Activated CD4-positive, alpha-beta memory T cell treated with anti-CD3 and anti-CD28 coated beads for 36 hours (primary cell): ENCODE data around the gene MFN1. TPM values are rescaled to one million over a fixed set of nuclear protein-coding genes. Genes with fewer than 3 reads are reported as not detected.
A peak's percentile ranks its signal among the peaks of the same experiment; 100 is the strongest.

ENCODE experiments used
- CTCF ChIA-PET: fragments of 350-600 bp; sonication (Branson Sonifier 250); formaldehyde crosslinking; loops from one replicate; lab custom pipeline; 2021; ENCODE audit warnings: antibody characterized with exemption, inconsistent platforms; lab: Charles Lee
- POLR2A ChIA-PET: fragments of 350-600 bp; sonication (Branson Sonifier 250); formaldehyde crosslinking; loops from one replicate; lab custom pipeline; 2021; ENCODE audit warnings: antibody characterized with exemption; lab: Charles Lee
- DNase-seq: peaks from one replicate; pipeline ENCODE4 v3.0.0-alpha.2; 2020
- H3K27ac Mint-ChIP-seq: one replicate; pipeline ENCODE4 v1.8.0; 2021; ENCODE audit warnings: mixed read lengths
- H3K27me3 Mint-ChIP-seq: one replicate; pipeline ENCODE4 v1.8.0; 2021; ENCODE audit warnings: mixed read lengths
- H3K36me3 Mint-ChIP-seq: one replicate; pipeline ENCODE4 v1.8.0; 2021; ENCODE audit warnings: mixed read lengths
- H3K4me1 Mint-ChIP-seq: one replicate; pipeline ENCODE4 v1.8.0; 2021; ENCODE audit warnings: low read depth, mixed read lengths
- H3K4me3 Mint-ChIP-seq: one replicate; pipeline ENCODE4 v1.8.0; 2021; ENCODE audit warnings: mild to moderate bottlenecking, mixed read lengths
- H3K9me3 Mint-ChIP-seq: one replicate; pipeline ENCODE4 v1.8.0; 2021; ENCODE audit warnings: mixed read lengths
- intact Hi-C: fragments of 100-400 bp; cut with micrococcal nuclease; formaldehyde crosslinking; loops from one replicate; pipeline ENCODE4 v1.15.1; 2023
- total RNA-seq, 2 experiments: library from RNA; stranded (reverse); gene quantifications; one replicate each; pipeline ENCODE4 v1.2.3, GENCODE V29; 2021

MFN1 gene
- total RNA-seq, 2 experiments from 2014 or later, result 31.1 to 31.3 TPM

DNA sequence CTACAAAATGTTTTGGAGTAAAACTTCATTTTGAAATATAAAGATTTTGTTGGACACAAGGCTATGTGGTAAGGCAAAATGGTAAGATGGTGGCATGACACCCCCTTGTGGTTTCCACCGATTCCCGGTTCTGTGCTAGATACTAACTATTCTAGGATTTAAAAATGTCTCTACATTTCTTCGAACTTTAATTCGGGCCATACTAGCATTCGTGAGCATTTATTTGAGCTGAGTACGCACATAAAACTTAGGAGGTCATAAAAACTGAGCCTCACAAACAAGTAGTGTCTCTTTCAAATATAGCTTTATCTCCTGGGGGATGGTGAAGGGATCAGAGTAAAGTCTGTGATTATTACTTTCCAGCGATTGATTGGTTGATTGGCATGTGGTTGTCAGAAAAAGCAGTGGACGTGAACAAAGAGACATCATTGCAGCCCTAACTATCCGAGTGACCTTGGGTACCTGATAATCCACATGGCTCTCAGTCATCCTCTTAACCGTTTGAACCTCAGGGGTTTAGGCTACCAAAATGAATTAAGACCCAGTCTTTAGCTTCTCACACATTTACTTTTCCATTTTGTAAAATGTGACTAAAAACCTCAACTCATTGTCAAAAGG, 25.7 kb upstream of the MFN1 start:
- ChIA-PET CTCF (interaction anchor here (0.8 to 2.3 kb wide), 13 partner anchors 9 to 306 kb away, joined by 3 to 24 read pairs (median 4); partner anchors contain the start of genes PIK3CA and ZMAT3), POLR2A (interaction anchor here (1.0 kb wide), 1 partner anchor 155 kb away, joined by 3 read pairs; no protein-coding TSS in a partner anchor)
- Mint-ChIP-seq H3K36me3 (peaks cover 11% of the 10 kb centered on the region), H3K9me3 (no peaks in the 10 kb centered on the region), H3K4me1 (peaks cover 28% of the 10 kb centered on the region), H3K27ac (peak overlapping the region; percentile 65), H3K27me3 (no peaks in the 10 kb centered on the region), H3K4me3 (peak overlapping the region; percentile 77)
- intact Hi-C loops, result loop anchor here (1.0 to 5.0 kb wide), 4 partner anchors 59 to 251 kb away; partner anchors contain the start of gene ZMAT3
- DNase-seq, result peak; percentile 47

DNA sequence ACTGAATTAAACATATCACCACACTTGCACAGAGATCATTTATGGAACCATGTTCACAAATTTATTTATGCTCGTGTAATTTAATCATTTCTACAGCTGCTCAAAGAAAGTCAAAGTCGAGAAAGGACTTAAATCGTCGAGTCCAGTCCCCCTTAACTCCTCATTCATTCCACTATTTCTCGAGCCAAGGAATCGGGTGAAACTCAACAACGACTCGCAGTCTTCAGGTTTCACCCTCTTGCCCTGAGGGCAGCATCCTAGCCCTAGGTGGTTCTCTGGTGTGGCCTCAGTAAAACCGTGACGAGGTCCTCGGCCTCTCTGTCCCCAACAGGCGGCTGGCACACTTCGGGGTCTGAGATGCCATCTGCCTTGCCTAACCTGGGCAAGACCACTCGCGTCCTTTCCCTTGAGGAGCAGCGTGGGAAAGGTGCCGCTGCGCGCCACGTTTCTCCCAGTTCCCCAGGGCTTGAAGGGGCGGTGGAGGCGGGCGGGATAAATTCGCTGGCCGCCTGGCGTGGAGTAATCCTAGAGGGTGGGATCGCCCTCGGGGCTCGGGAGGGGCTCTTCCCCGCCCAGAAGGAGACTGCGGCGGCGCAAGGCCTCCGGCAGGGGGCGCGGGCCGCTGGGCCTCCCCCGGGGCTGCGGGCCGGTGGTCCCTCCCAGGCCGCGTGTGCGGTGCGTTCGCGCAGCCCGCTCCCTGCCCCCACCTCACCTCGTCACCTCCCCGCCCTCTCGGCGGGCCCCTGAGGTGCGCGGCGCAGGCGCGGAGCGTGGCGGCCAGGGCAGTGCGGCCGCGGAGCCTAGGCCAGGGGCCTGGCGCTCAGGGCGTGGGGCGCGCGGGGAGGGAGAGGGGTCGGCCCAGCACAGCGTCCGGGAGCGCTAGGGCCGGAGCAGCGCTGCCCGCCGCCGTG, 25.0 kb upstream of the MFN1 start, which contains the start of gene ZNF639:
TSS of gene ZNF639 (plus strand) at position 746 of the 911 bp plus-strand sequence. CDS start 5,263 bp downstream, outside the sequence.
- intact Hi-C loops, result loop anchor here (1.0 to 5.0 kb wide), 4 partner anchors 60 to 282 kb away; partner anchors contain the start of genes MRPL47, NDUFB5 and ZMAT3
- ChIA-PET POLR2A (interaction anchor here (0.6 to 2.4 kb wide), 4 partner anchors 25 to 251 kb away, joined by 4 to 11 read pairs (median 4); partner anchors contain the start of genes MFN1, PIK3CA and ZMAT3), CTCF (interaction anchor here (0.8 to 2.3 kb wide), 7 partner anchors 8 to 306 kb away, joined by 3 to 24 read pairs (median 6); partner anchors contain the start of gene ZMAT3)
- DNase-seq, result peak; percentile 86
- Mint-ChIP-seq H3K27ac (peak within 1 kb of the TSS; percentile 93), H3K27me3 (no peaks in the 10 kb centered on the region), H3K9me3 (no peaks in the 10 kb centered on the region), H3K4me1 (peaks cover 29% of the 10 kb centered on the region), H3K4me3 (peak within 1 kb of the TSS; percentile 90), H3K36me3 (peaks cover 12% of the 10 kb centered on the region)

DNA sequence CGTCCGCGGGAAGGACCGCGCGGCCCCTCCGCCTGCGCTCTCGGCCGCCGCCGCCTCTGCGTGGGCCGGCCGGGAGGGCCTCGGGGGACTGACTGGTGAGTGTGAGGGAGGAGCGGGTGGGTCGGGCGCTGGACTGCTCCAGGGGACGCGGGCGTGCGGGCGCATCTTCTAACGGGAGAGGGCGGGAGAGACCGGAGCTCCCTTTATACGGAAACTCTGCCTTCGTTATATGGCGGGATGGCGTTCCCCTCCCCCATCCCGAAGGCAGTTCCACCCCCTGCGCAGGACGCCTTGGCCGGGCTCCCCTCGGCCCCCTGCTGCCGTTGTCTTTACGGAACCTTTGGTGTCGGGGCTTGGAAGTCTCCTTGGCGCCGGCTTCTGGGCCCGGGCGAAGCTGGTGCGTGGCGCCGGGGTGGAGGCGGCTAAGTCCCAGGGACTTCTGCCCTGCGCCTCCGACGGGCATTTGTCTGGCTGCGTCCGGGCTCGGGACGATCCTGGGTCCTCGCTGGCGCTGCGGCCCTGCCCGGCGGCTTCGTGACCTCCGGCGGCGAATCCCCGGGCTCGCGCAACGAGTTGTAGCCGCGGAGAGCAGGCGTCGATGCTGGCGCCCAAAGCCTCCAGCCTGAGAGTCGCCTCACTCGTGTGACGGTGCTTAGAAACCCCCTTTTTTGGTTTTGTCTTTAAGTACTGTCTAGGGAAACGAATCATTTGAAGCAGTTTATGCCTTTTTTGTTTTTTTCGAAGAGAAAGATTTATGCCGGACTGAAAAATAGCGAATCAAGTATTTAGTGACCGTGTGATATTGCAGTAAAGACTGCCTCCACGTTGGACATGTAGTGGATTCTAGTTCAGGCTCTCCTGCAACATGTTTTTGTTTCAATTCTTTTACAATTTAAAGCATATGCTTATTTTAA, 24.1 kb upstream of the MFN1 start:
- POLR2A ChIA-PET, result interaction anchor here (0.6 to 2.4 kb wide), 7 partner anchors 13 to 252 kb away, joined by 3 to 11 read pairs (median 4); partner anchors contain the start of genes ACTL6A, MFN1, PIK3CA and ZMAT3
- H3K4me1 Mint-ChIP-seq, result peaks cover 32% of the 10 kb centered on the region
- no peaks in the 10 kb centered on the region for H3K27me3 Mint-ChIP-seq
- intact Hi-C loops, result loop anchor here (1.0 to 5.0 kb wide), 7 partner anchors 24 to 308 kb away; partner anchors contain the start of genes ACTL6A, MFN1, MRPL47 and NDUFB5
- peak overlapping the region; percentile 90 for H3K4me3 Mint-ChIP-seq
- peak overlapping the region; percentile 93 for H3K27ac Mint-ChIP-seq
- peaks cover 16% of the 10 kb centered on the region for H3K36me3 Mint-ChIP-seq
- no peaks in the 10 kb centered on the region for H3K9me3 Mint-ChIP-seq
- CTCF ChIA-PET, result interaction anchor here (0.8 to 1.4 kb wide), 4 partner anchors 28 to 308 kb away, joined by 3 to 5 read pairs (median 4); partner anchors contain the start of gene PIK3CA
- peak; percentile 71 for DNase-seq

DNA sequence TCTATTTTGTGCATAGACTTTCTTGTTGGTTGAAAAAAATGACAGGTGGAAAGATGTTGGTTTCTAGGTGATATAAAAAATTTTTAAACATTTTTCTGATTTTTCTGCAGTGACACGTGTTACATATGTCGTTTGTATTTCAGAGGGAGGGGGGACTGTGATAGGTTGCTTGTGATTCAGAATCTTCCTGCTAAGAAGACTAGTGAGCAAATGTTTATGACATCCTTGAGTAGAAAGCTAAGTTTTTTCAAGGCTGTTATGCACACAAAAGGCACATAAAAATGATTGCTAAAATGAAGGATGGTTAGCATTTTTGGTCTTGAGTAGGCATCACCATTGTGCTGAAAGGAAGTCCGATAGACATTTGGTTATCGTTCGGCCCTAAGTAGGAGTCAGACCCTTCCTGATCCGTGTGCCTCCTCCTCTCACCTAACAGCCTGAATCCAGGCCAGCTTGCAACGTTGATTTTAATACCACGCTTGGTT, 23.2 kb upstream of the MFN1 start:
- peaks cover 19% of the 10 kb centered on the region for H3K36me3 Mint-ChIP-seq
- intact Hi-C loops, result loop anchor here (1.0 to 5.0 kb wide), 5 partner anchors 23 to 309 kb away; partner anchors contain the start of genes ACTL6A and MFN1
- peaks cover 32% of the 10 kb centered on the region for H3K4me1 Mint-ChIP-seq
- peak overlapping the region; percentile 93 for H3K27ac Mint-ChIP-seq
- ChIA-PET POLR2A (interaction anchor here (0.7 to 2.4 kb wide), 9 partner anchors 9 to 324 kb away, joined by 3 to 11 read pairs (median 3); partner anchors contain the start of genes ACTL6A, MFN1 and ZMAT3), CTCF (interaction anchor here (1.0 to 1.4 kb wide), 3 partner anchors 27 to 309 kb away, joined by 4 to 5 read pairs (median 4); no protein-coding TSS in a partner anchor)
- H3K4me3 Mint-ChIP-seq, result peak overlapping the region; percentile 90
- H3K27me3 Mint-ChIP-seq, result no peaks in the 10 kb centered on the region
- DNase-seq, result no peak
- no peaks in the 10 kb centered on the region for H3K9me3 Mint-ChIP-seq

DNA sequence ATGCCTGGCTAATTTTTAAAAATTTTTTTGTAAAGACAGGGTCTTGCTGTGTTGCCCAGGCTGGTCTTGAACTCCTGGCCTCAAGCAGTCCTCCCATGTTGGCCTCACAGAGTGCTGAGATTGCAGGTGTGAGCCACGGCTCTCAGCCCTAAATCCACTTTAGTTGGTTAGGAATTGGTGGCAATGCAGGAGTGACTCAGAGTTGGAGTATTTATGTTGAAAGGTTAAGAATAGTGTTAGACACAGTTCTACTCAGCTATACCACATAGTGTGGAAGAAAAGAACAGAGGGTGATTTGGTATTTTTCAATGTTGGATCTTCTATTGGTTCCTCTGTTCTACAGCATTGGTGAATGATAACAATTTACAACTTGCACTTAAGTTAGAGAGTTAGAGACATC, 17.1 kb upstream of the MFN1 start:
- no peaks in the 10 kb centered on the region for H3K9me3 Mint-ChIP-seq
- no peaks in the 10 kb centered on the region for H3K27me3 Mint-ChIP-seq
- no peak overlapping the region for H3K4me3 Mint-ChIP-seq
- ChIA-PET CTCF (interaction anchor here (1.1 to 1.3 kb wide), 2 partner anchors 9 to 23 kb away, joined by 4 to 5 read pairs; no protein-coding TSS in a partner anchor), POLR2A (no interaction called here)
- H3K36me3 Mint-ChIP-seq, result peaks cover 48% of the 10 kb centered on the region
- no peak overlapping the region for H3K27ac Mint-ChIP-seq
- DNase-seq, result no peak
- peaks cover 12% of the 10 kb centered on the region for H3K4me1 Mint-ChIP-seq
- intact Hi-C loops, result no loop called here

DNA sequence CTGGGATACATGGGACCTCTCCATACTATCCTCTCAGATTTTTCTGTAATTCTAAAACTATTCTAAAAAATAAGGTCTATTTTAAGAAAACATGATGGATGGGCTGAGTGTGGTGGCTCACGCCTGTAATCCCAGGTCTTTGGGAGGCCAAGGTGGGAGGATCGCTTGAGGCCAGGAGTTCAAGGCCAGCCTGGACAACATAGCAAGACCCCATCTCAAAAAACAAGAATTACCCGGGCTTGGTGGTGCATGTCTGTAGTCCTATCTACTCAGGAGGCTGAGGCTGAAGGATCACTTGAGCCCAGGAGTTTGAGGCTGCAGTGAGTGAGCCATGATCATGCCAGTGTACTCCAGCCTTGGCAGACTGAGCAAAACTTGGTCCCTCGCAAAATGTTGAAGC, 15.3 kb upstream of the MFN1 start:
- DNase-seq, result no peak
- Mint-ChIP-seq H3K9me3 (no peaks in the 10 kb centered on the region), H3K4me3 (no peak overlapping the region), H3K36me3 (peaks cover 58% of the 10 kb centered on the region), H3K4me1 (peaks cover 9% of the 10 kb centered on the region), H3K27me3 (no peaks in the 10 kb centered on the region), H3K27ac (no peak overlapping the region)
- intact Hi-C loops, result no loop called here
- POLR2A ChIA-PET, result no interaction called here
- CTCF ChIA-PET, result no interaction called here

DNA sequence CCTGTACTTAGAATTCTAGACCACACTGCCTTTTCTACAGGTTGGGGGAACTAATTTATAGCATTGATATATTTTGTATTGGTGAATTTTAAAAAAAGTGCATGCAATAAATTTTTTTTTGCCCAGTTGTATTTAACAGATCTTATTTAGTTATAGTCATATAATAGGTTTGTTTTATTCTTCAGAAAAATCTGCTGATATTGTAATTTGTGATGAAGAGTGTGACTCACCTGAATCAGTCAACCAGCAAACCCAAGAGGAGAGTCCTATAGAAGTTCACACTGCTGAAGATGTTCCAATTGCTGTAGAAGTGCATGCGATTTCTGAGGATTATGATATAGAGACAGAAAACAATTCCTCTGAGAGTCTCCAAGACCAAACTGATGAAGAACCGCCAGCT, 14.4 kb upstream of the MFN1 start:
- H3K36me3 Mint-ChIP-seq, result peaks cover 57% of the 10 kb centered on the region
- H3K4me3 Mint-ChIP-seq, result no peak overlapping the region
- peaks cover 5% of the 10 kb centered on the region for H3K4me1 Mint-ChIP-seq
- H3K27me3 Mint-ChIP-seq, result no peaks in the 10 kb centered on the region
- ChIA-PET POLR2A (no interaction called here), CTCF (interaction anchor here (0.6 kb wide), 1 partner anchor 248 kb away, joined by 5 read pairs; no protein-coding TSS in a partner anchor)
- DNase-seq, result no peak
- H3K9me3 Mint-ChIP-seq, result no peaks in the 10 kb centered on the region
- H3K27ac Mint-ChIP-seq, result no peak overlapping the region
- intact Hi-C loops, result no loop called here

DNA sequence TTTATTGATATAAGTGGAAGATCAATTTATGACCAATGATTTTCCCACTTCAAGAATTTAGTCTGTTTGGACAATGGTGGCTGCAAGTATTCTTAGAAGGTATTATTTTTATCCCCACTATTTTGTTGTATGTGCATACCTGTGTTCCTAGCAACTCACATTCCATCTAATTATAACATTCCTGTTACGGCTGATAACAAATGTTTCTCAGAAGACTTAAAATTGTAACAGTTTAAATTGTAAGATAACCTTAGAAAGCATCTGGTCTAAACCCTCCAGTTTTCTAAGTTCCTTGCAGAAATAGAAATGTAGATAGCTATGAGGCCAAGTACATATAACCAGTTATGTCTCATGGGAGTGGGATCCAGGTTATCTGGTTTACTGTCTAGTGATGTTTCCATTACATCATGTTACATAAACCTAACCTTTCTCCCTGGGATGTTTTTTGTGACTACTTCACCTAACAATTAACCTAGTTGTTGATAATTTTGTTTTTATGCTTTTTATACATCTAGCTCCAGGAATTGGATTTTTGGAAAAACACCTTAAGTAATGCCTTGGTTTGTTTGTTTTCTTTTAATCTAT, 11.1 kb upstream of the MFN1 start:
- Mint-ChIP-seq H3K27me3 (no peaks in the 10 kb centered on the region), H3K27ac (no peak overlapping the region), H3K4me3 (no peak overlapping the region), H3K9me3 (no peaks in the 10 kb centered on the region), H3K4me1 (peaks cover 5% of the 10 kb centered on the region), H3K36me3 (peaks cover 39% of the 10 kb centered on the region)
- intact Hi-C loops, result no loop called here
- ChIA-PET CTCF (no interaction called here), POLR2A (no interaction called here)
- no peak for DNase-seq

DNA sequence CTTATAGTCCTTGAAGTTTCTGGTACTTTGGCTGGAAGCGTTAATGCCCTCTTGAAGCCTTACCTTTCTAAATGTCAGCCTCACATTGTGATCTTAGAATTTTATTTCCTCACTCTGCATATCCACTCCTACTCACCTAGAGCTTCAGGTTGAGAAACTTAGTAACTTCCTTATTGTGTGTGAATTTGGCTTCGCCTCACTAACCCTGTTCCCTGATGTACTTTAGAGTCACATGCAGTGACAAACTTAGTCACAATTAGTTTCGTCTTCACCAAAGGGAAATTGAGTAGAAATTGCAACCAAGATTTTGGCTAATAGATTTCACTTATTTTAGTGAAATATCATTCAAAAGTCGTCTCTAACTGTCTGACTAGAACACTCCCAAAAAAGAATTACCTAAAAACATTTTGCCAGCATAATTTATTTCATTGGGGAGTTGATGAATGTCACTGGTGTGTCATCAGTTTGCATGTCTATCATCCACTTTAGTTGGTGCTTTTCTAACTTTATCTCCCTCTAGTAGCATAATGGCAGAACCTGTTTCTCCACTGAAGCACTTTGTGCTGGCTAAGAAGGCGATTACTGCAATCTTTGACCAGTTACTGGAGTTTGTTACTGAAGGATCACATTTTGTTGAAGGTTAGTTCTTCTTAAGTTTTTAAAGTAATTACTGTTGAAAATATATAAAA, 960 bp downstream of the MFN1 start:
- CTCF ChIA-PET, result no interaction called here
- Mint-ChIP-seq H3K36me3 (peaks cover 19% of the 10 kb centered on the region), H3K27me3 (no peaks in the 10 kb centered on the region), H3K4me1 (peaks cover 23% of the 10 kb centered on the region), H3K27ac (peak overlapping the region; percentile 69), H3K9me3 (no peaks in the 10 kb centered on the region), H3K4me3 (peak overlapping the region; percentile 98)
- POLR2A ChIA-PET, result interaction anchor here (1.0 kb wide), 1 partner anchor 25 kb away, joined by 11 read pairs; the partner anchor contains the start of gene ZNF639
- intact Hi-C loops, result no loop called here
- DNase-seq, result no peak

DNA sequence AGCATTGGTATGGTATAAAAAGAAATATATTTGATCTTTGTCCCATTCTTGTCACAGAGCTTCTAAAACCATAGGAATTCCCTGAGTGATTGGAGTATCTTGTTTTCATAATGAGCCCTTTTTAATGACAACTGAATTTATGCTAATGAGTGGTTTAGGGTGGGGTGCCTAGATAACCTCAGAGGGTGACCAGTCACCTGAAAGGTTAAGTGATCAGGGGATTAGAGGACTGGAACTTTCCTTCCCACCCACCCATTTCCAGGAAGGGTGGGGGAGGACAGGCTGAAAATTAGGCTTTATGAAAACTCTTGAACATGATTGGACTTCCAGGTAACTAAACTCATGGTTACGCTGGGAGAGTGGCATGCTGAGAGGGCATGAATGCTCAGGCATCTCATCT, 8.5 kb downstream of the MFN1 start:
- Mint-ChIP-seq H3K36me3 (peaks cover 51% of the 10 kb centered on the region), H3K27me3 (no peaks in the 10 kb centered on the region), H3K4me3 (no peak overlapping the region), H3K27ac (peak overlapping the region; percentile 33), H3K4me1 (peaks cover 19% of the 10 kb centered on the region), H3K9me3 (no peaks in the 10 kb centered on the region)
- DNase-seq, result no peak
- intact Hi-C loops, result no loop called here
- POLR2A ChIA-PET, result no interaction called here
- CTCF ChIA-PET, result no interaction called here
